Fibroblast of lung (primary cell): ENCODE measurements around the gene ZNF586.

ENCODE experiments used
- EZH2 ChIP-seq: IDR thresholded peaks from 2 replicates; pipeline ENCODE4 v1.5.1; 2012; ENCODE audit warnings: low read length, control low read depth, mild to moderate bottlenecking; ENCODE audit errors: missing control alignments
- TF ChIP-seq, protein P1 (sequence below), 2 donors: IDR thresholded peaks in 1 of 2; conservative IDR thresholded peaks in 1 of 2; 1 replicate in 1 of 2; 2 replicates in 1 of 2; pipeline ENCODE4 v1.5.1; 2011 to 2012; ENCODE audit warnings: low read length in 2 of 2, control low read depth in 1 of 2, inconsistent platforms in 1 of 2, low read depth in 1 of 2, mild to moderate bottlenecking in 1 of 2

- TF ChIP-seq, protein P1, sequence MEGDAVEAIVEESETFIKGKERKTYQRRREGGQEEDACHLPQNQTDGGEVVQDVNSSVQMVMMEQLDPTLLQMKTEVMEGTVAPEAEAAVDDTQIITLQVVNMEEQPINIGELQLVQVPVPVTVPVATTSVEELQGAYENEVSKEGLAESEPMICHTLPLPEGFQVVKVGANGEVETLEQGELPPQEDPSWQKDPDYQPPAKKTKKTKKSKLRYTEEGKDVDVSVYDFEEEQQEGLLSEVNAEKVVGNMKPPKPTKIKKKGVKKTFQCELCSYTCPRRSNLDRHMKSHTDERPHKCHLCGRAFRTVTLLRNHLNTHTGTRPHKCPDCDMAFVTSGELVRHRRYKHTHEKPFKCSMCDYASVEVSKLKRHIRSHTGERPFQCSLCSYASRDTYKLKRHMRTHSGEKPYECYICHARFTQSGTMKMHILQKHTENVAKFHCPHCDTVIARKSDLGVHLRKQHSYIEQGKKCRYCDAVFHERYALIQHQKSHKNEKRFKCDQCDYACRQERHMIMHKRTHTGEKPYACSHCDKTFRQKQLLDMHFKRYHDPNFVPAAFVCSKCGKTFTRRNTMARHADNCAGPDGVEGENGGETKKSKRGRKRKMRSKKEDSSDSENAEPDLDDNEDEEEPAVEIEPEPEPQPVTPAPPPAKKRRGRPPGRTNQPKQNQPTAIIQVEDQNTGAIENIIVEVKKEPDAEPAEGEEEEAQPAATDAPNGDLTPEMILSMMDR (conservative IDR thresholded peaks at IDR 0.05 in 1 of 2, IDR thresholded peaks at IDR 0.05 in 1 of 2; ENCODE audit: low read depth in 1 of 2, low read length in 2 of 2): no peak
- TF ChIP-seq EZH2: no peak
Measured at GRCh38 chr19:57746580-57747471, 22.6 kb upstream of the ZNF586 start, which contains the start of gene ZNF776.
